Left renal cortex interstitium (tissue), 4 donors: ENCODE data around the gene CCDC107. TPM values are rescaled to one million over a fixed set of nuclear protein-coding genes. Genes with fewer than 3 reads are reported as not detected.
"Not testable (repeated sequence)": the region's sequence is repeated elsewhere in the genome, so short reads cannot be mapped to it uniquely, and the experiment has no call there.

ENCODE experiments used
- DNase-seq, 4 donors: peaks; one replicate each; pipeline ENCODE4 v3.0.0-alpha.2; 2013; ENCODE audit warnings: low read depth in 4 of 4, low spot score in 2 of 4, missing footprints in 1 of 4
- polyA plus RNA-seq, 4 donors: library from polyadenylated mRNA; unstranded; fragments of 120-200 nt; gene quantifications; one replicate each; pipeline ENCODE4 v1.2.1, GENCODE V29; 2013; ENCODE audit not compliant: insufficient read length in 4 of 4

The CCDC107 gene
- polyA plus RNA-seq, result 10 to 100 TPM; 16.3 to 25.8 (median 19.7) TPM

- peak; percentile 64 to 98 (median 85) for DNase-seq
Measured at GRCh38 chr9:35658137-35658967, at the start of gene CCDC107. CCDC107 (plus strand) TSS chr9:35658292; CDS start chr9:35658380, 88 bp downstream.

- no peak for DNase-seq
Measured at GRCh38 chr9:35609001-35609819, 48.9 kb upstream of the CCDC107 start.

- no peak for DNase-seq
Measured at GRCh38 chr9:35609820-35610163, 48.3 kb upstream of the CCDC107 start.

GRCh38 chr9:35611230-35611797 is 46.8 kb upstream of the CCDC107 start:
- DNase-seq, result no peak

- DNase-seq, result not testable (repeated sequence)
Measured at GRCh38 chr9:35612066-35612465, 46.0 kb upstream of the CCDC107 start.

- no peak for DNase-seq
Measured at GRCh38 chr9:35612843-35613242, 45.2 kb upstream of the CCDC107 start.

DNA sequence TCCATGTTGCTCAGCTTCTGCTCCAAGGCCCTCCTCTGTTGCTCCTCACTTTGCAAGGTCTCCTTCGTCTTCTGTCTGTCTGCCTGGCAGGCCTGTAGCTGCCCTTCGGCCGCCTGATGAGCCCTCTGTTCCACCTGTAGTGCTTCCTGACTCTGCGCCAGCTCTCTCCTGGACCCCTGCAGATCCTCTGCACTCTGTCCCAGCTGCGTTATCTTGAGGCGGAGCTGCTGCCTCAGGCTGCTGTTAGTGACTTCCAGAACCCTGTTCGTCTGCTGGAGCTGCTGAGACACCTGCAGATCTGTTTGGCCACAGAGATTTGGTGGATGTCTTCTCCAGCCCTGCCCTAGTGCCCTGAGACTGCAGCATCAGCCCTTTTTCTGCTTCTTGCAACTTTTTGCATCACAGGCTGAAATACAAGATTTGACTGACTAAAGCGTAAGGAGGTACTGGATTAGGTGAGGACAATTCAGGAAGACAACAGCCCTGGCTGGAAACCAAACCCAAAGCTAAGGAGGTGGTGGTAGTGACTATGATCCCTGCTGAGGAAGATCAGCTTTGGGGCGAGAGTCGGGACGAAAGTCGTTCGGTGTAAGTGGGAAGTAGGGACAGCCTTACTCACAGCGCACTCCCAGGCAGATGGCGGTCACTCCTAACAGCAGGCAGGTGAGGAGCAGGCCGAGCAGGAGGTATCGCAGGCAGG is 42.0 kb upstream of the CCDC107 start:
- DNase-seq, result no peak

GRCh38 chr9:35616681-35617459 is 41.2 kb upstream of the CCDC107 start:
- peak in 1 of 4 donors; percentile 43 for DNase-seq

DNA sequence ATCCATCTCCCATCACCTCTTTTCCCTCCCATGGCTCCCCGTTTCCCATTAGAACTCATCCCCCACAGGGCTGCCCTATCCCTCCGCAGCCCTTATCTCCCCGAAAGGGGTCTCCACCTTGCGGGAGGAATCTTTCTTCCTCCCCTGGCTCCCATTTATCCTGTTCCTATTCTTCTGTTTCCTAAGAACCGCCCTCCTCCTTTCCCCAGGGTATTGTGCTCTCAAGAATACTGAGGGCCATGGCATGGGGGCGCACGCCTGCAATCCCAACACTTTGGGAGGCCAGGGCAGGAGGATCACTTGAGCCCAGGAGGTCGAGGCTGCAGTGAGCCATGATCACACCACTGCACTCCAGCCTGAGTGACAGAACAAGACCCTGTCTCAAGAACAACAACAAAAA is 40.5 kb upstream of the CCDC107 start:
- no peak for DNase-seq

GRCh38 chr9:35618325-35618727 is 39.8 kb upstream of the CCDC107 start, which contains the start of gene CD72:
CD72 (minus strand) TSS chr9:35618413; CDS start chr9:35618303, 110 bp downstream.
- no peak for DNase-seq

GRCh38 chr9:35618854-35619799 is 39.0 kb upstream of the CCDC107 start:
- DNase-seq, result no peak

DNA sequence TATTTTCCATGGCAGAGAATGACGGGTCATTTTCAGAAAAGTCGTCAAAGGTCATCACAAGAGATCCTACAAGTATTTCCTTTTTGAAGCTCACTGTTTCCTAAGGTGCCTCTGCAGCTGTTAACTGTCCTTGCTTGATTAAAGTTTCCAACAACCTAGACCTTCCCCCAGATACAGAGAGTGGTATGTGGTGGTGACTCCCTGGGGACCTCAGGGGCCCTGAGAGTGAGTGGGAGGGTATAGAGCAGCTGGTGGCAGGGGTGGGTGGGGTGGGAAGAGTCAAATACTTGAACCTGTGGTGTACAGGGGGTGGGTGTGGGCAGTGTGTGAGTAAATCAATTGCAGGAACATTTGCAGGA is 38.3 kb upstream of the CCDC107 start:
- no peak for DNase-seq

DNA sequence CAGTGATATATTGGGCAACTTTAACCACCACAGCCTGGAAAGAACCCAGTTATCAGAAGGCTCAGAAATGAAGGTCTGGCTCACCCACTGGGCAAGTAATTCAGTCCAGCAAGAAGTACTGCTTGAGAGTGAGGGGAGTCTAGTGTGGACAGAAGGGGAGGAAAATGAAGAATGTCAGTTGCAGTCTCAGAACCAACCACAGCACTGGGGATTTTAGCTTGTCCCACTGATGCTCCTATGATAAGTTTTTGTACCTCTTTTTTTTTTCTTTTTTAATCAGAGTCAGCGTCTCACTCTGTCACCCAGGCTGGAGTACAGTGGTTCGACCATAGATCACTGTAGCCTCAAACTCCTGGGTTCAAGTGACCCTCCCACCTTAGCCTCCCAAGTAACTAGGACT is 30.5 kb upstream of the CCDC107 start:
- DNase-seq, result no peak

DNA sequence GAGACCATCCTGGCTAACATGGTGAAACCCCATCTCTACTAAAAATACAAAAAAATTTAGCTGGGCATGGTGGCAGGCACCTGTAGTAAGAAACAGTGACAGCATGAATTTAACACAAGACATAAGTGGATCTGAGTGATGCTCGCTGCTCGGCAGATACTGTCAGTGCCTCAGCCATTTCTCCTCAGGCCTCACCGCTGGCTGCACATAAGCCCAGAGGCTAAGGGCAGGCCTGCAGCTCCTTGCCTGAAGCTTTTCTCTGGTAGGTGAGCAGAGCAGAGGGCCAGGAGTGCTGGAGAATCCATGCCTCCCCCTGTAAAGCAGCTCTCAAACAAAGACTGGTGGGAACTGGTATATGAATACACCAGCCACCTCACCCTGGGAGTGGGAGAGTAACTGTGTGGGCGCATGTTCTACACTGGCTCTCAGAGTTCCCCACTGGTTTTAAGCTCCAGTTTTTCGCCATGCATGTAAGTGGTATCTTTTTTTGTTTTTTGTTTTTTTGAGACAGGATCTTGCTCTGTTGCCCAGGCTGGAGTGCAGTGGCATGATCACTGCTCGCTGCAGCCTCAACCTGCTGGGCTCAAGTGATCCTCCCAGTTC is 29.6 kb upstream of the CCDC107 start:
- no peak for DNase-seq

DNA sequence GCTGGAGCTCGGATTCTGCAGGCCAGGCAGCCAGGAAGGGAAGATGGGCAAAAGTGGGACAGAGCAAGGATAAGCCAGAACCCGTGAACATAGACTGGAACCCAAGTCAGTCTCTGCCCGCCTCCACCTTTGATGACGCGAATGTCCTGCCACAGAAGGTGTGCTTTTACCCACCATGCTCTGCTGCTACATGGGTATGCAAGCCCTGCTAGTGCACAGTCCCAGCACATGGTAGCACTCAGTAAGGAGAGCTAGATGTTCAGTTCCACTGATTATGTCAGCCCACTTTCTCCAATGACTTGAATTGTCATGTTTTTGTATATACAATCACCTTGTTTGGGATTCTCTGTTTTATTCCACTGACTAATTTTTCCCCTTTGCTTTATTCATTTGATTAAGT is 28.5 kb upstream of the CCDC107 start:
- DNase-seq, result no peak

DNA sequence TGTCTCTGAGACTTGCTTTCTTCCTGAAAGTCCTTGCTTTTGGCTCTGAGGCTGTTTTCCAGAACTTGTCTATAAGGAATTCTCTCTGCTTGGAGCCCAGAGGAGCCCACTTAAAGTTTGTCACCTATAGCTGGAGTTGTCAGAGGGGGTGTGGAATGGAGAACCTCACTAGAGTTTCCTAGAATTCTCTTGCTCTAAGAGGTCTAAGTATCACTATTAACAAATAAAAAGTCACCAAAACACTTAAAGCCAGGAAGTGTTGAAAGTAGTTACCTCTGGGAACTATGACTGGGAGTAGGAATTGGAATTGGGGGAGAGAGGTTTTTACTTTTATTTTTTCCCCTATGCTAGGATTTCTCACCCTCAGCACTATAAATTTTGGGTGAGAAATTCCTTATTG is 22.4 kb upstream of the CCDC107 start:
- no peak for DNase-seq

GRCh38 chr9:35636135-35636876 is 21.8 kb upstream of the CCDC107 start:
- DNase-seq, result no peak

DNA sequence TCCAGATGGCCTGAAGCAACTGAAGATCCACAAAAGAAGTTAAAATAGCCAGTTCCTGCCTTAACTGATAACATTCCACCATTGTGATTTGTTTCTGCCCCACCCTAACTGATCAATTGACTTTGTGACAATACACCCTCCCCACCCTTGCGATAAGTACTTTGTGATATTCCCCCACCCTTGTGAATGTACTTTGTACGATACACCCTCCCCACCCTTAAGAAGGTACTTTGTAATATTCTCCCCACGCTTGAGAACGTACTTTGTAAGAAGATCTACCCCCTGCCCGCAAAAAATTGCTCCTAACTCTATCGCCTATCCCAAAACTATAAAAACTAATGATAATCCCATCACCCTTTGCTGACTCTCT is 21.2 kb upstream of the CCDC107 start:
- DNase-seq, result not testable (repeated sequence)
